Measurements from ENCODE around the gene ZNF532.
"Not testable (repeated sequence)": the region's sequence is repeated elsewhere in the genome, so short reads cannot be mapped to it uniquely, and the experiment has no call there.

ZNF532 gene

DNA sequence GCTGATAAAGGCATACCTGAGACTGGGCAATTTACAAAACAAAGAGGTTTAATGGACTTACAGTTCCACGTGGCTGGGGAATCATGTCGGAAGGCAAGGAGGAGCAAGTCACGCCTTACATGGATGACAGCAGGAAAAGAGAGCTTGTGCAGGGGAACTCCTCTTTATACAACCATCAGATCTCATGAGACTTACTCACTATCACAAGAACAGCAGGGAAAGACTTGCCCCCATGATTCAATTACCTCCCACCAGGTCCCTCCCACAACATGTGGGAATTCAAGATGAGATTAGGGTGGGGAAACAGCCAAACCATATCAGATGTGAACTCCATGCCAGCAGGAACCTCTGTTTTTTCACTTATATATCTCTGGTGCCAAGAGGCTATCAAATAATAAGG lies 34.8 kb upstream of the ZNF532 start:
- not testable (repeated sequence) for H3K4me1 ChIP-seq (ENCODE audit: control insufficient read depth, insufficient read depth, low read length); H3K27me3 ChIP-seq (ENCODE audit: control insufficient read depth, insufficient read depth, low read length); H3K36me3 ChIP-seq (ENCODE audit: control insufficient read depth, insufficient read depth, low read length); H3K4me3 ChIP-seq (ENCODE audit: low read length); H3K9me3 ChIP-seq (ENCODE audit: control insufficient read depth, insufficient read depth, low read length); DNase-seq (ENCODE audit: low read depth, low spot score); H3K27ac ChIP-seq (ENCODE audit: low read length)
- no CpG with 5 or more reads among the region's 3 CpGs for WGBS (ENCODE audit: insufficient coverage, insufficient read length)

DNA sequence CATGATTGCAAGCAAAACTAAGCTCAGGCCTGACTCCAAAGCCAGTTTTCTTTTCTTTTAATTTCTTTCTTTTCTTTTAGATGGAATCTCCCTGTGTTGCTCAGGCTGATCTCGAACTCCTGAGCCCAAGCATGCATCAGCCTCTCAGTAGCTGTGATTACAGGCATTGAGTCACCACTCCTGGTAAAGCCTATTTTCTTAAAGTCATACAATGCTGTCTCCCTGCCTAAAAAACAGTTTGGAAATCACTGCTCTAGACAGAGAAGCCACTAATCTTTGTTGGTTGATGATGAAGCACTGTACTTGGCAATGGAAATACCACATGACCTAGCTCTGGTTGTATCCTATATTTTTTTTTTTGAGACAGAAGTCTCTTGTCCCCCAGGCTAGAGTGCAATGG lies 33.1 kb upstream of the ZNF532 start:
- no peak for DNase-seq (ENCODE audit: low read depth, low spot score)
- no CpG with 5 or more reads among the region's 1 CpG for whole genome bisulfite sequencing (ENCODE audit: insufficient coverage, insufficient read length)
- H3K27ac ChIP-seq (ENCODE audit: low read length), result no peak overlapping the region

DNA sequence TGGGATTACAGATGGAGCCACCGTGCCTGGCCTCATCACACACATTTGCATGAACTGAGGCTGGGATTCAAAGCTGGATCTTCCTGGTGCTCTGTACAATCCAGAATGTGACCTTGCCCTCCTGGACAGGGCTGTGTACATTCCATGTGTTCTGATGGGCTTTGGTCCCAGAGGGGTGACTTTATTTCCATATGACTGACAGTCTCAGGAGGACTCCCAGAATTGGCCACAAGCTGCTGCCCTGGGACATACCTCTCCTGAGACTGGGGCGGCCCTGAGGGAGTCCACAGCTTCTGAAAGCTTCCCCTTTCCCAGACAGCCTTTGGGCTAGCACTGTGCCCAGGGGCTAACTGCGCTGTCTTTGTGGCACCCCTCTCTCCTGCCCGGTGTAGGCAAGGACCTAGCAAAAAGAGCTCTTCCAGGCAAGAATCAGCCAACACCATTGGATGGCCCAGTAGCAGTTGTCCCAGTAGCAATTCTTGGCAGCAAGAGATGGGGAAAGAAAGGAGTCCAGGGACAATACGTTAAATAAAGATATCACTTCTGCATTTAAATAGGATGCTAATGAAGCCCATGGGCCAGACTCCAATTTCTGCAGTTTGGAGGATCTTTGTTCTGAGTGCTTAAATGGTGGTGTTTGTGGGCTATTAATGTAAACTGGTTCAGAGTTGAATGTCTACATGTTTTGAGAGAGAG lies 26.4 kb upstream of the ZNF532 start:
- no peaks in the 10 kb centered on the region for H3K27me3 ChIP-seq (ENCODE audit: control insufficient read depth, insufficient read depth, low read length)
- no peak overlapping the region for H3K27ac ChIP-seq (ENCODE audit: low read length)
- no peak for DNase-seq (ENCODE audit: low read depth, low spot score)
- H3K4me1 ChIP-seq (ENCODE audit: control insufficient read depth, insufficient read depth, low read length), result peaks cover 2% of the 10 kb centered on the region
- no CpG with 5 or more reads among the region's 5 CpGs for WGBS (ENCODE audit: insufficient coverage, insufficient read length)
- no peaks in the 10 kb centered on the region for H3K36me3 ChIP-seq (ENCODE audit: control insufficient read depth, insufficient read depth, low read length)
- H3K9me3 ChIP-seq (ENCODE audit: control insufficient read depth, insufficient read depth, low read length), result no peaks in the 10 kb centered on the region
- H3K4me3 ChIP-seq (ENCODE audit: low read length), result no peak overlapping the region

More for the DNA sequence above, 33.1 kb upstream of the ZNF532 start:
- H3K4me3 ChIP-seq (ENCODE audit: low read length), result no peak overlapping the region
- no peaks in the 10 kb centered on the region for H3K27me3 ChIP-seq (ENCODE audit: control insufficient read depth, insufficient read depth, low read length)
- no peaks in the 10 kb centered on the region for H3K9me3 ChIP-seq (ENCODE audit: control insufficient read depth, insufficient read depth, low read length)
- H3K4me1 ChIP-seq (ENCODE audit: control insufficient read depth, insufficient read depth, low read length), result no peaks in the 10 kb centered on the region
- no peaks in the 10 kb centered on the region for H3K36me3 ChIP-seq (ENCODE audit: control insufficient read depth, insufficient read depth, low read length)

DNA sequence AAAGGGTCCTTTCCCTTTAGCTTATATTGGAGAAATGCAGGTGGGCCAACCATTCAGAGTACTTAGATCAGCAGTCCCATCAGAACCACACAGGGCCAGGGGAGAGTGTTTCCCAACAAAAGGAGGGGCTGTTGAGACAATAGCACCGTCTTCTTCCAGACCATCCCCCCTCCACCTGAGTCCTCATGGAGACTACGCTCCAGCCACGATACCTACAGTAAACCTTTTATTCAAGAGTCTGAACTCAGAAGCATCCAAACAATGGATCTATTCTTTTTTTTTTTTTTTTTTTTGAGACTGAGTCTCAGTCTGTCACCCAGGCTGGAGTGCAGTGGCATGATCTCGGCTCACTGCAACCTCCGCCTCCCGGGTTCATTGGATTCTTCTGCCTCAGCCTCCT lies 25.7 kb upstream of the ZNF532 start:
- DNase-seq (ENCODE audit: low read depth, low spot score), result no peak
- H3K4me3 ChIP-seq (ENCODE audit: low read length), result no peak overlapping the region
- no peaks in the 10 kb centered on the region for H3K36me3 ChIP-seq (ENCODE audit: control insufficient read depth, insufficient read depth, low read length)
- H3K9me3 ChIP-seq (ENCODE audit: control insufficient read depth, insufficient read depth, low read length), result no peaks in the 10 kb centered on the region
- H3K4me1 ChIP-seq (ENCODE audit: control insufficient read depth, insufficient read depth, low read length), result peaks cover 2% of the 10 kb centered on the region
- no peak overlapping the region for H3K27ac ChIP-seq (ENCODE audit: low read length)
- no CpG with 5 or more reads among the region's 6 CpGs for WGBS (ENCODE audit: insufficient coverage, insufficient read length)
- no peaks in the 10 kb centered on the region for H3K27me3 ChIP-seq (ENCODE audit: control insufficient read depth, insufficient read depth, low read length)

DNA sequence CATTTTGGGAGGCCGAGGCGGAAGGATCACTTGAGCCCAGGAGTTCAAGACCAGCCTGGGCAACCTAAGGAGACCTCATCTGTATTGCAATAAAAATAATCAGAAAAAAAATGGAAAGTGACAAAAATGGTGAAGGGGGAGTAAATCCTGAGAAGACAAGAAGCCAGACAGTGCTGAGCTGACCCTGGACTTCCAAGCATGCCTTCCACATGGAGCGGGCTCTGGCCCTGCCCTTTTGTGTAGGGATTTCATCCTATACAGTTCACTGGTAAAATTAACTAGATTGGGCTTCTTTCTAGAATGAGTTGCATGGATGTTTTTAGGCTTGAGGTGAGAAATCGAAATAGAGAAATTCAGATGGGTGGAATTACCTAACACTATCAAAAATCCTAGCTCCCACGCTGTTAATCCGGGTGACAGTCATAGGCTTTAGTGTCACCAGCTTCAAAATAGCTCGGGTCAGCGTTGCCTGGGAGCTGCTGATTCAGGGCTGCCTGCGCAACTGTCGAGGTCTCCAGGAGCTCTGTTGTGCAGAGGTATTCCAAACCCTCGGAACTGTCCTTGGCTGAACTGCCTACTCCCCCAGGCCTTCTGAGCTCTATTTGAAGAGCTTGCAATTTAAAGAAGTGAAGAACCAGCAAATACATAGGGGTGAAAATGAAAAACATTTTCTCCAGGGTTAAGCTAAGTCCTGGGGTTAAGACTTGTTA lies 21.5 kb upstream of the ZNF532 start:
- WGBS (ENCODE audit: insufficient coverage, insufficient read length), result no CpG with 5 or more reads among the region's 11 CpGs
- H3K27ac ChIP-seq (ENCODE audit: low read length), result no peak overlapping the region
- peaks cover 6% of the 10 kb centered on the region for H3K4me1 ChIP-seq (ENCODE audit: control insufficient read depth, insufficient read depth, low read length)
- H3K27me3 ChIP-seq (ENCODE audit: control insufficient read depth, insufficient read depth, low read length), result no peaks in the 10 kb centered on the region
- no peak overlapping the region for H3K4me3 ChIP-seq (ENCODE audit: low read length)
- no peaks in the 10 kb centered on the region for H3K36me3 ChIP-seq (ENCODE audit: control insufficient read depth, insufficient read depth, low read length)
- no peak for DNase-seq (ENCODE audit: low read depth, low spot score)
- no peaks in the 10 kb centered on the region for H3K9me3 ChIP-seq (ENCODE audit: control insufficient read depth, insufficient read depth, low read length)

DNA sequence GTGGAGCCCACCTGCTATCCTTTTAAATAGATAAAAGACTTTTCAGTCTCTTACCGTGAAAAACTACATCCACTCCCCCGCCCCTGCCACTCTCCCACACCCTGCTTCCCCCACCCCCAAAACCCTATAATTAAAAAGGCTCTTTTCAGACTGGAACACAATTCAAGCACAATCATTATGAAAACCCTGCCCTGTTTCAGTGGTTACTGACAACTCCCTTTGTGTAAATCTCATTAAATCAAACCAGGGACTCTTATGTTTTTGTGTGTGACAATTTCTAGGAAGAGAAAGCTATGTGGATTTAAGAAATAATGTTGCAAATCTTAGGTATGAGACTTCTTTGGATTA lies 21.0 kb upstream of the ZNF532 start:
- DNase-seq (ENCODE audit: low read depth, low spot score), result no peak
- no peak overlapping the region for H3K27ac ChIP-seq (ENCODE audit: low read length)
- no peaks in the 10 kb centered on the region for H3K27me3 ChIP-seq (ENCODE audit: control insufficient read depth, insufficient read depth, low read length)
- H3K4me1 ChIP-seq (ENCODE audit: control insufficient read depth, insufficient read depth, low read length), result peaks cover 7% of the 10 kb centered on the region; the same call in 1 of the 2 replicates
- no peak overlapping the region for H3K4me3 ChIP-seq (ENCODE audit: low read length)
- H3K9me3 ChIP-seq (ENCODE audit: control insufficient read depth, insufficient read depth, low read length), result no peaks in the 10 kb centered on the region
- no peaks in the 10 kb centered on the region for H3K36me3 ChIP-seq (ENCODE audit: control insufficient read depth, insufficient read depth, low read length)
- no CpG with 5 or more reads among the region's 2 CpGs for WGBS (ENCODE audit: insufficient coverage, insufficient read length)

DNA sequence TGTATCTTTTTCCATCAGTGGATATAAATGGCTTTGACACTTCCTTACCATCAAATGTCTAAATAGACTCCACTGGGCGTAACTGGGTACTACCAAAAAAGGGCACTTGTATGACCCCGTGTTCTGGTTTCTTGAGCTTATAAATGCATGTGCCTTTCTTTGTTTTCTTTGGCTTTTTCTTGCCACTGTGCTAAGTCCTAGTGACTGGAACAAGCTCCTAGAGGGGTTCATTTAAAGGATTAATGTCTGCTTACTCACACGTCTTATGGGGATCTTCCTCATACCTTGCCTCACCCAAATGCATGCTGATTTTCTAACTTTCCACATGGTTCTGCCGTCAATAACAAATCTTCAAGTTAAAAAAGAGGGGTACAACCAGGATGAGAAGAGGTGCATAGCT lies 19.8 kb upstream of the ZNF532 start:
- peaks cover 7% of the 10 kb centered on the region; the same call in 1 of the 2 replicates for H3K4me1 ChIP-seq (ENCODE audit: control insufficient read depth, insufficient read depth, low read length)

DNA sequence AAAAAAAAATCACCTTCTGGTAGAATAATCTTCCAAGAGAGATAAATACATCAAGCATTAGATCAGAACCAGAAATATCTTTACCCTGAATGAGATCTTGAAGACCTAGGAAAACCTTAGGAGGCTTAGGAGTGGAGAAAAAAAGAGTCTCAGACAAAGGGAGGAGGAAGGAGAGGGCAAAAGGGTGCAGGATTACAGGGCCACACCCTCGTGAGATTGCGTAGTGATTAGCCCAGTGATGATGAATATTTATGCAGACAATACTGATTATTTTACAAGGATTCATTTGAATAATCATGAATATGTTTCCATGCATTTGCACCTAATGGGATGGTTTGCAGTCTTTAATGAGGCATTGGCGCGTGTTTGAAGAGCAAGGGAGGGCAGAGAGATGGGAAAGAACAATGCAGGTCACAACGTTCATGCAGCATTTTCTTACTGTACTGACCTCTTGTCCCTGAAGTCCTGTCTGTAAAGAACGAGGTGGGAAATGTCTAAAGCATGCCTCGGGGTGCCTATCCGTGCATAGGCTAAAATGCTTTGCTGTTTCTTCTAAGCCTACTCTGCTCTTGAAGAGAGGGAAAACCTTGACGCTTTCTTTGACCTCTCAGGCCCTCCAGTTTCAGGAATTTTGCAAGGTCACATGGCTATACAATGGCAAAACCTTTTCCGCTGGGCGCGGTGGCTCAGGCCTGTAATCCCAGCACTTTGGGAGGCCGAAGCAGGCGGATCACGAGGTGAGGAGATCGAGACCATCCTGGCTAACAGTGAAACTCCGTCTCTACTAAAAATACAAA lies 18.6 kb upstream of the ZNF532 start:
- no CpG with 5 or more reads among the region's 17 CpGs for WGBS (ENCODE audit: insufficient coverage, insufficient read length)
- no peak for DNase-seq (ENCODE audit: low read depth, low spot score)
- Histone ChIP-seq H3K4me1 (ENCODE audit: control insufficient read depth, insufficient read depth, low read length) (peaks cover 10% of the 10 kb centered on the region; the same call in 1 of the 2 replicates), H3K4me3 (ENCODE audit: low read length) (no peak overlapping the region), H3K9me3 (ENCODE audit: control insufficient read depth, insufficient read depth, low read length) (no peaks in the 10 kb centered on the region), H3K36me3 (ENCODE audit: control insufficient read depth, insufficient read depth, low read length) (no peaks in the 10 kb centered on the region), H3K27me3 (ENCODE audit: control insufficient read depth, insufficient read depth, low read length) (no peaks in the 10 kb centered on the region), H3K27ac (ENCODE audit: low read length) (peak overlapping the region; percentile 3)

More for the DNA sequence above, 19.8 kb upstream of the ZNF532 start:
- WGBS (ENCODE audit: insufficient coverage, insufficient read length), result no CpG with 5 or more reads among the region's 4 CpGs
- DNase-seq (ENCODE audit: low read depth, low spot score), result no peak
- Histone ChIP-seq H3K4me3 (ENCODE audit: low read length) (no peak overlapping the region), H3K27me3 (ENCODE audit: control insufficient read depth, insufficient read depth, low read length) (no peaks in the 10 kb centered on the region), H3K27ac (ENCODE audit: low read length) (no peak overlapping the region), H3K9me3 (ENCODE audit: control insufficient read depth, insufficient read depth, low read length) (no peaks in the 10 kb centered on the region), H3K36me3 (ENCODE audit: control insufficient read depth, insufficient read depth, low read length) (no peaks in the 10 kb centered on the region)

DNA sequence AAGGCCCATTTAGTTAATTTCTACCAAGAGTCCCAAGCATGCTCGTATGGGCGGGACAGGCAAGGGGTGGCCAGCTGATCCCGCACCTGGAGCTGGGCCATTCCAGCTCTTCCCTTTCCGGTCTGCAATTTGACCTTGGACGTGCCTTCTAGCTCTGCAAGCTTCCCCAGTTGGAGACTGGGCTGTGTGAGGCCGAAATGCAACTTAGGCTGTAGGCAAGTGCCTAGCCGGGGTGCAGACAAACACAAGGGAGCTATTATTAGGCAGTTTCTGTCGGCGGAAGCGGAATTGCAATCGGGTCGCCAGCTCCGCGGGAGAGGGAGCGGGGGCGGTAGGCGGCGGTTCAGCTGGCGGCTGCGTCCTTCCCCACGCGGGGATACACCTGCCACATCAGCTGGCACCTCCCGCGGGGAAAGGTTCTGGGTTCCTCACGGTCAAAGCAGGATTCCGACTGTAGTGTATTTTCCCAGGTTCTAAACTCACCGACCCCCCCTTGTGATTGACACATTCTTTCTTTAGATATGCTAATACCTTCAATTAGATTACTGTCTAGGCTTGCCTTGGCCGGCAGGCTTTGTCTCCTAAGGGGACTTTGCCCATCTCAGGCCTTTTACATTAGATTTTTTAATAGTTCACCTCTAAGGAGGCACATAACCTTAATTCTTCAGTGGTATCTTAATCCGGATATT lies 17.1 kb upstream of the ZNF532 start:
- no CpG with 5 or more reads among the region's 29 CpGs for WGBS (ENCODE audit: insufficient coverage, insufficient read length)
- no peaks in the 10 kb centered on the region for H3K27me3 ChIP-seq (ENCODE audit: control insufficient read depth, insufficient read depth, low read length)
- no peaks in the 10 kb centered on the region for H3K36me3 ChIP-seq (ENCODE audit: control insufficient read depth, insufficient read depth, low read length)
- peak; percentile 94 for DNase-seq (ENCODE audit: low read depth, low spot score)
- H3K4me3 ChIP-seq (ENCODE audit: low read length), result no peak overlapping the region; the same call in 1 of the 2 replicates
- peak overlapping the region; percentile 3 for H3K27ac ChIP-seq (ENCODE audit: low read length)
- no peaks in the 10 kb centered on the region for H3K9me3 ChIP-seq (ENCODE audit: control insufficient read depth, insufficient read depth, low read length)
- peaks cover 11% of the 10 kb centered on the region; the same call in 1 of the 2 replicates for H3K4me1 ChIP-seq (ENCODE audit: control insufficient read depth, insufficient read depth, low read length)

DNA sequence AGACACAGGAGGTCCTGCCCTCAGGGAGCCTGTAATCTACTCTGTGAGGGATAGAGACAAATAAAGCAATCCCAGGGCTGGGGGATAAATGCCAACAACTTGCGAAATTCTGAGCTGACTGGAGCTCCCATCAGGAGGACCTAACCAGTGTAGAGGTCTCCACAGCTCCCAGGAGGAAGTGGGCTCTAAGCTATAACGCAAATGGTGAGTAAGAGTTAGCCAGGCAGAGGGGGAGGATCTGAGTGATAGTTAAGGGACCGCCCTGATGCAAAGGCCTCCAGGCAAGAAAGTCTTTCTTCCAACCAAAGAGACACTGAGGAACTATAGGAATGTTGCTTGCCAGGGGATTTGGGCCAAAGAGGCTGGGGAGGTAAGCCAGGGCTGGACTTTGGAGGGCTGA lies 16.0 kb upstream of the ZNF532 start:
- H3K27me3 ChIP-seq (ENCODE audit: control insufficient read depth, insufficient read depth, low read length), result no peaks in the 10 kb centered on the region
- H3K9me3 ChIP-seq (ENCODE audit: control insufficient read depth, insufficient read depth, low read length), result no peaks in the 10 kb centered on the region
- H3K27ac ChIP-seq (ENCODE audit: low read length), result peak overlapping the region; percentile 62
- DNase-seq (ENCODE audit: low read depth, low spot score), result no peak
- no peak overlapping the region for H3K4me3 ChIP-seq (ENCODE audit: low read length)
- WGBS (ENCODE audit: insufficient coverage, insufficient read length), result no CpG with 5 or more reads among the region's 3 CpGs
- no peaks in the 10 kb centered on the region for H3K36me3 ChIP-seq (ENCODE audit: control insufficient read depth, insufficient read depth, low read length)
- peaks cover 11% of the 10 kb centered on the region; the same call in 1 of the 2 replicates for H3K4me1 ChIP-seq (ENCODE audit: control insufficient read depth, insufficient read depth, low read length)
